HepG2 (cell line): ENCODE data around the gene MSI2. TPM values are rescaled to one million over a fixed set of nuclear protein-coding genes. Genes with fewer than 3 reads are reported as not detected.

Experiments used
- ATAC-seq: fragments of 200-7000 bp; cut with Tn5 transposase; 3 replicates; pipeline ENCODE4 v1.9.1; 2020; ENCODE audit warnings: mild to moderate bottlenecking, moderate library complexity
- BruUV-seq: library from RNA; stranded (reverse); fragments of 400-500 nt; replicated peaks from 2 replicates; lab custom pipeline; 2021; lab: Mats Ljungman, UMichigan
- CTCF ChIA-PET: fragments of 300-600 bp; formaldehyde crosslinking; extraction: SDS; loops from one replicate; lab custom pipeline; 2021; ENCODE audit warnings: low total read pairs, inconsistent platforms, low intra/inter-chr PET ratio; lab: Yijun Ruan, JAX
- POLR2A ChIA-PET: fragments of 350-600 bp; sonication (Branson Sonifier 250); formaldehyde crosslinking; loops from one replicate; lab custom pipeline; 2020; ENCODE audit warnings: antibody characterized with exemption, inconsistent platforms; lab: Yijun Ruan, JAX
- DNase-seq: peaks from one replicate; pipeline ENCODE4 v3.0.0-alpha.2; 2015; ENCODE audit warnings: low spot score
- FAIRE-seq: peaks from 3 replicates; lab custom pipeline; 2011; peaks lifted over from hg19 to GRCh38; lab: Jason Lieb, UNC
- H2AFZ ChIP-seq: one replicate; pipeline ENCODE4 v1.6.1; 2011; ENCODE audit warnings: low read length, inconsistent platforms
- H3K27ac ChIP-seq: fragments of 300-600 bp; 3 replicates; pipeline ENCODE4 v1.8.0; 2011; ENCODE audit warnings: mixed run types, mild to moderate bottlenecking, mixed read lengths, low read length, inconsistent platforms; ENCODE audit not compliant: insufficient read depth; ENCODE audit errors: extremely low read length
- H3K27me3 ChIP-seq, 2 experiments: fragments of 200-600 bp in 1 of 2; 2 replicates in 1 of 2; 3 replicates in 1 of 2; pipeline versions ENCODE4 v1.6.0 to v1.8.0; 2011; ENCODE audit warnings: low read length in 2 of 2, mild to moderate bottlenecking in 2 of 2, moderate library complexity in 2 of 2, inconsistent platforms in 1 of 2; ENCODE audit not compliant: insufficient read depth in 2 of 2, control insufficient read depth in 1 of 2
- H3K36me3 ChIP-seq, 2 experiments: fragments of 200-600 bp in 1 of 2; replicated peaks in 1 of 2; 2 replicates in 1 of 2; 3 replicates in 1 of 2; pipeline versions ENCODE4 v1.5.1 to v1.8.0; 2011; ENCODE audit warnings: low read length in 2 of 2, inconsistent platforms in 1 of 2; ENCODE audit not compliant: insufficient read depth in 2 of 2, control insufficient read depth in 1 of 2
- H3K4me1 ChIP-seq: 2 replicates; pipeline ENCODE4 v1.5.1; 2012; ENCODE audit warnings: low read length, inconsistent platforms; ENCODE audit not compliant: insufficient read depth
- H3K4me2 ChIP-seq: 2 replicates; pipeline ENCODE4 v1.6.0; 2011; ENCODE audit warnings: low read depth, low read length, inconsistent platforms
- H3K4me3 ChIP-seq, 3 experiments: fragments of 200-600 bp in 1 of 3; sonication (generic), shearing (Covaris generic) in 1 of 3; replicated peaks in 1 of 3; 2 replicates each; pipeline ENCODE4 v1.5.1; 2011 to 2016; ENCODE audit warnings: low read length in 3 of 3, inconsistent platforms in 2 of 3, low read depth in 2 of 3, mild to moderate bottlenecking in 2 of 3, control low read depth in 1 of 3, mixed read lengths in 1 of 3; ENCODE audit not compliant: insufficient read depth in 1 of 3
- H3K79me2 ChIP-seq: one replicate; pipeline ENCODE4 v1.6.1; 2011; ENCODE audit warnings: low read length, inconsistent platforms; ENCODE audit not compliant: insufficient read depth
- H3K9ac ChIP-seq: 2 replicates; pipeline ENCODE4 v1.6.0; 2011; ENCODE audit warnings: mild to moderate bottlenecking, low read depth, low read length, inconsistent platforms; ENCODE audit not compliant: insufficient read depth
- H3K9me3 ChIP-seq: 2 replicates; pipeline ENCODE4 v1.5.1; 2012; ENCODE audit warnings: mild to moderate bottlenecking, low read length
- H4K20me1 ChIP-seq: 2 replicates; pipeline ENCODE4 v1.6.0; 2011; ENCODE audit warnings: inconsistent platforms, mild to moderate bottlenecking, low read length, moderate library complexity; ENCODE audit not compliant: insufficient read depth
- RBM22 ChIP-seq: fragments of 200-400 bp; formaldehyde crosslinking; optimal IDR thresholded peaks from 2 replicates; pipeline ENCODE3; 2017; ENCODE audit warnings: mild to moderate bottlenecking, low read length, moderate library complexity
- ZNF180 ChIP-seq: sonication (generic); formaldehyde crosslinking; IDR thresholded peaks from 2 replicates; pipeline ENCODE4 v1.4.0; 2020; ENCODE audit warnings: low read depth, missing genetic modification reagents, borderline replicate concordance
- ZNF775 ChIP-seq: sonication (generic); formaldehyde crosslinking; IDR thresholded peaks from 2 replicates; pipeline ENCODE4 v1.4.0; 2020; ENCODE audit warnings: missing genetic modification reagents, mild to moderate bottlenecking, moderate library complexity, borderline replicate concordance
- ZSCAN30 ChIP-seq: sonication (generic); formaldehyde crosslinking; IDR thresholded peaks from 2 replicates; pipeline ENCODE4 v1.5.0; 2020; ENCODE audit warnings: mild to moderate bottlenecking, missing genetic modification reagents
- WGBS: methylation state at CpG from one replicate; pipeline ENCODE4 v1.1.6; 2017; ENCODE audit warnings: low lambda C conversion rate; 5-methylcytosine and 5-hydroxymethylcytosine counted together
- in situ Hi-C: cut with HindIII; loops from 2 replicates; pipeline ENCODE4 v1.10.0; 2017; ENCODE audit warnings: low pct_unique_long_range_greater_than_20kb; ENCODE audit not compliant: extremely low pct_ligation_motif_present
- intact Hi-C: fragments of 100-400 bp; cut with micrococcal nuclease; formaldehyde crosslinking; loops from one replicate; pipeline ENCODE4 v1.10.0; 2022; ENCODE audit not compliant: unreplicated experiment
- polyA plus RNA-seq, 8 experiments: library from polyadenylated mRNA; depleted of rRNA in 3 of 8; stranded (reverse) in 7 of 8; unstranded in 1 of 8; fragments of >200 nt; fragmentation: Illumina TruSeq in 4 of 8; extraction: Trizol in 4 of 8; gene quantifications; 2 replicates each; pipeline versions ENCODE4 v1.2.1 to v1.2.3, GENCODE V29; 2011 to 2016; ENCODE audit warnings: low read depth in 4 of 8, missing spikeins in 1 of 8, mixed read lengths in 1 of 8; ENCODE audit not compliant: insufficient read depth in 1 of 8
- total RNA-seq, 5 experiments: library from RNA; depleted of rRNA; stranded (reverse); fragments of >200 nt; fragmentation: Illumina TruSeq; extraction: Trizol; gene quantifications; 2 replicates each; pipeline ENCODE4 v1.2.3, GENCODE V29; 2016; ENCODE audit warnings: low read depth in 1 of 5
- TF ChIP-seq, protein P1 (sequence below): sonication (generic); formaldehyde crosslinking; IDR thresholded peaks from 2 replicates; pipeline ENCODE4 v1.5.1; 2020; ENCODE audit warnings: mild to moderate bottlenecking, missing genetic modification reagents, moderate library complexity

The MSI2 gene
- total and polyA plus RNA-seq, 2 of the 13 experiments (the other 11 are each of a cell fraction or from before 2014, with no cell fraction given), result 77.5 to 78.4 TPM

DNA sequence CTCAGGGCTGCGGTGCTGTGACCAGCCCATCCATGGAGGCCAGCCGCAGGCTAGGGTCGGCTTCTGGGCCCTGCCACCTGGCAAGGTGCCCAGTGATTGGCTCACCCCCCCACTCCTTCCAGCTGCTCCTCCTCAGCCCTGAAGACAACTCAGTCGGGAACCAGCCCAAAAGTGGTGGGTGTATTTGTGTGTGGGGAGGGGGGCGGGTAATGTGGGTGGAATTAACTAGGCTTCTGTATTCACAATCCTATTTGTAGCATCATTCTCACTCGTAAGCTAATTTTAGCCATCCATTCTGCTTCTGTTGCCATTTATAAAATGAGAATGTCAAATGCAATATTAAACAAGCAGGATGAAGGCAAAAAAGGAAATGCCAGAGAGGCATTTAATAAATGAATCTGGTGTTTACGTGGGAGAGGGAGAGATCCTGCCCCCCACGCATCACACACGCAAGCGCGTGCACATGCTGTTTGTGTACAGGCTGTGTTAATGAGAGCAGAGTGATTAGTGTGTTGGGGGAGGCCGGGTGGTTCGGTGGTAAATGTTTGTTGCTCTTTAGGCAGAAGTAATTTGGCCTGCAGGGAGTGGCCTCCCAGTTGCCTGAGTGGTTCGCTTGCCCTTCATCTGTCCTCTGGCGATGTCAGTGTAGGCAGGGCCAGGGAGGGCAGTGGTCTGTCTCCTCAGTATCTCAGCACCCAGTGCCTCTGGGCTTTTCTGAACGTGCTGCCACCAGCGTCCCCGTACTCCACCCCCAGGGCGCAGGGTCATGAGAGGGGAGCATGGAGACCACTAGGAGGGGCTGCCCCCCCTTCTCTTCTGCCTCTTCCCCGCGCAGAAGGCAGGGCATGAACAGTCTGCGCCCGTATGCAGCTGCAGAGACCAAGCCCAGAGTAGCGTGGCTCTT lies 348.7 kb downstream of the MSI2 start:
- Histone ChIP-seq H3K27me3 (no peaks in the 10 kb centered on the region), H2AFZ (no peak overlapping the region), H3K36me3 (peaks cover 25 to 27% of the 10 kb centered on the region in 2 experiments), H3K9me3 (no peaks in the 10 kb centered on the region), H4K20me1 (no peaks in the 10 kb centered on the region), H3K4me1 (peaks cover 41% of the 10 kb centered on the region), H3K27ac (no peak overlapping the region), H3K4me3 (no peak overlapping the region), H3K4me2 (no peak overlapping the region), H3K9ac (no peak overlapping the region), H3K79me2 (no peaks in the 10 kb centered on the region)
- ATAC-seq, result no peak
- FAIRE-seq, result no peak
- no peak for TF ChIP-seq ZNF775
- no peak for TF ChIP-seq ZSCAN30 (CRISPR knock-in tag)
- no peak for TF ChIP-seq ZNF180 (CRISPR knock-in tag)
- TF ChIP-seq, protein P1, sequence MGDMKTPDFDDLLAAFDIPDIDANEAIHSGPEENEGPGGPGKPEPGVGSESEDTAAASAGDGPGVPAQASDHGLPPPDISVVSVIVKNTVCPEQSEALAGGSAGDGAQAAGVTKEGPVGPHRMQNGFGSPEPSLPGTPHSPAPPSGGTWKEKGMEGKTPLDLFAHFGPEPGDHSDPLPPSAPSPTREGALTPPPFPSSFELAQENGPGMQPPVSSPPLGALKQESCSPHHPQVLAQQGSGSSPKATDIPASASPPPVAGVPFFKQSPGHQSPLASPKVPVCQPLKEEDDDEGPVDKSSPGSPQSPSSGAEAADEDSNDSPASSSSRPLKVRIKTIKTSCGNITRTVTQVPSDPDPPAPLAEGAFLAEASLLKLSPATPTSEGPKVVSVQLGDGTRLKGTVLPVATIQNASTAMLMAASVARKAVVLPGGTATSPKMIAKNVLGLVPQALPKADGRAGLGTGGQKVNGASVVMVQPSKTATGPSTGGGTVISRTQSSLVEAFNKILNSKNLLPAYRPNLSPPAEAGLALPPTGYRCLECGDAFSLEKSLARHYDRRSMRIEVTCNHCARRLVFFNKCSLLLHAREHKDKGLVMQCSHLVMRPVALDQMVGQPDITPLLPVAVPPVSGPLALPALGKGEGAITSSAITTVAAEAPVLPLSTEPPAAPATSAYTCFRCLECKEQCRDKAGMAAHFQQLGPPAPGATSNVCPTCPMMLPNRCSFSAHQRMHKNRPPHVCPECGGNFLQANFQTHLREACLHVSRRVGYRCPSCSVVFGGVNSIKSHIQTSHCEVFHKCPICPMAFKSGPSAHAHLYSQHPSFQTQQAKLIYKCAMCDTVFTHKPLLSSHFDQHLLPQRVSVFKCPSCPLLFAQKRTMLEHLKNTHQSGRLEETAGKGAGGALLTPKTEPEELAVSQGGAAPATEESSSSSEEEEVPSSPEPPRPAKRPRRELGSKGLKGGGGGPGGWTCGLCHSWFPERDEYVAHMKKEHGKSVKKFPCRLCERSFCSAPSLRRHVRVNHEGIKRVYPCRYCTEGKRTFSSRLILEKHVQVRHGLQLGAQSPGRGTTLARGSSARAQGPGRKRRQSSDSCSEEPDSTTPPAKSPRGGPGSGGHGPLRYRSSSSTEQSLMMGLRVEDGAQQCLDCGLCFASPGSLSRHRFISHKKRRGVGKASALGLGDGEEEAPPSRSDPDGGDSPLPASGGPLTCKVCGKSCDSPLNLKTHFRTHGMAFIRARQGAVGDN (CRISPR knock-in tag), result 0 out of 2 replicates have a peak, but pooled peaks have one; percentile 2
- TF ChIP-seq RBM22, result peak; percentile 72
- intact Hi-C loops (loop anchor here (5.0 to 10.0 kb wide), 2 partner anchors 142 to 360 kb away; partner anchors contain the start of gene CCDC182), in situ Hi-C loops (loop anchor here (10.0 kb wide), 1 partner anchor 470 kb away; no protein-coding TSS in a partner anchor)
- no TSS peak for BruUV-seq
- ChIA-PET CTCF (no interaction called here), POLR2A (no interaction called here)
- 96% methylated on average over 24 of the region's 24 CpGs for WGBS
- DNase-seq, result no peak
